Nephron progenitor cell (in vitro differentiated cells): ENCODE measurements around the gene TTC34.
"Not testable (repeated sequence)": the region's sequence is repeated elsewhere in the genome, so short reads cannot be mapped to it uniquely, and the experiment has no call there.

Source experiments
- DNase-seq: peaks from one replicate; pipeline ENCODE4 v3.0.0; 2021
- H3K27ac Mint-ChIP-seq: 2 replicates; pipeline ENCODE4 v1.8.0; 2021; ENCODE audit warnings: mild to moderate bottlenecking, moderate library complexity, mixed read lengths
- H3K27me3 Mint-ChIP-seq: 2 replicates; pipeline ENCODE4 v1.8.0; 2021; ENCODE audit warnings: mild to moderate bottlenecking, low read depth, mixed read lengths; ENCODE audit not compliant: poor library complexity
- H3K36me3 Mint-ChIP-seq: 2 replicates; pipeline ENCODE4 v1.8.0; 2021; ENCODE audit warnings: low read depth, mixed read lengths
- H3K4me1 Mint-ChIP-seq: 2 replicates; pipeline ENCODE4 v1.8.0; 2021; ENCODE audit warnings: mixed read lengths
- H3K4me3 Mint-ChIP-seq: 2 replicates; pipeline ENCODE4 v1.8.0; 2021; ENCODE audit warnings: mild to moderate bottlenecking, moderate library complexity, mixed read lengths
- H3K9me3 Mint-ChIP-seq: 2 replicates; pipeline ENCODE4 v1.8.0; 2021; ENCODE audit warnings: mild to moderate bottlenecking, moderate library complexity, mixed read lengths
- CTCF ChIP-seq: fragments of 200-600 bp; sonication (generic); IDR thresholded peaks from 2 replicates; pipeline ENCODE4 v1.5.0; 2021; ENCODE audit warnings: antibody characterized with exemption

Gene TTC34

GRCh38 chr1:2657909-2658308 is 143.6 kb downstream of the TTC34 start:
- DNase-seq, H3K4me3 Mint-ChIP-seq, H3K27me3 Mint-ChIP-seq, H3K27ac Mint-ChIP-seq, H3K4me1 Mint-ChIP-seq: not testable (repeated sequence)
- Mint-ChIP-seq H3K9me3 (peaks cover 41% of the 10 kb centered on the region), H3K36me3 (peaks cover 12% of the 10 kb centered on the region)

- DNase-seq, H3K4me1 Mint-ChIP-seq, H3K27ac Mint-ChIP-seq, H3K4me3 Mint-ChIP-seq, H3K27me3 Mint-ChIP-seq: not testable (repeated sequence)
- Mint-ChIP-seq H3K36me3 (peaks cover 12% of the 10 kb centered on the region), H3K9me3 (peaks cover 48% of the 10 kb centered on the region)
Measured at GRCh38 chr1:2657124-2657523, 144.4 kb downstream of the TTC34 start.

GRCh38 chr1:2655598-2656434 is 145.7 kb downstream of the TTC34 start:
- not testable (repeated sequence) for DNase-seq

GRCh38 chr1:2654443-2654948 is 147.0 kb downstream of the TTC34 start:
- not testable (repeated sequence) for DNase-seq, H3K4me1 Mint-ChIP-seq, H3K4me3 Mint-ChIP-seq, H3K27me3 Mint-ChIP-seq, H3K27ac Mint-ChIP-seq
- peaks cover 55% of the 10 kb centered on the region for H3K9me3 Mint-ChIP-seq
- H3K36me3 Mint-ChIP-seq, result peaks cover 12% of the 10 kb centered on the region

More at GRCh38 chr1:2655598-2656434, 145.7 kb downstream of the TTC34 start:
- not testable (repeated sequence) for H3K4me1 Mint-ChIP-seq, H3K27ac Mint-ChIP-seq, H3K27me3 Mint-ChIP-seq, H3K4me3 Mint-ChIP-seq
- Mint-ChIP-seq H3K36me3 (peaks cover 12% of the 10 kb centered on the region), H3K9me3 (peaks cover 55% of the 10 kb centered on the region)

GRCh38 chr1:2653741-2654442 is 147.6 kb downstream of the TTC34 start:
- not testable (repeated sequence) for H3K4me3 Mint-ChIP-seq, H3K27me3 Mint-ChIP-seq, H3K4me1 Mint-ChIP-seq, H3K27ac Mint-ChIP-seq, DNase-seq
- Mint-ChIP-seq H3K9me3 (peaks cover 61% of the 10 kb centered on the region), H3K36me3 (peaks cover 12% of the 10 kb centered on the region)

GRCh38 chr1:2652926-2653571 is 148.4 kb downstream of the TTC34 start:
- not testable (repeated sequence) for H3K27ac Mint-ChIP-seq
- Mint-ChIP-seq H3K27me3 (peaks cover 11% of the 10 kb centered on the region), H3K9me3 (peaks cover 68% of the 10 kb centered on the region)

GRCh38 chr1:2652152-2652925 is 149.2 kb downstream of the TTC34 start:
- H3K9me3 Mint-ChIP-seq, result peaks cover 74% of the 10 kb centered on the region
- not testable (repeated sequence) for H3K27ac Mint-ChIP-seq, DNase-seq, H3K4me3 Mint-ChIP-seq, H3K4me1 Mint-ChIP-seq
- H3K27me3 Mint-ChIP-seq, result peaks cover 11% of the 10 kb centered on the region
- peaks cover 17% of the 10 kb centered on the region for H3K36me3 Mint-ChIP-seq

More at GRCh38 chr1:2652926-2653571, 148.4 kb downstream of the TTC34 start:
- peaks cover 13% of the 10 kb centered on the region for H3K36me3 Mint-ChIP-seq
- not testable (repeated sequence) for DNase-seq, H3K4me1 Mint-ChIP-seq, H3K4me3 Mint-ChIP-seq

GRCh38 chr1:2650967-2651645 is 150.4 kb downstream of the TTC34 start:
- TF ChIP-seq CTCF, result no peak
- H3K36me3 Mint-ChIP-seq, result peaks cover 17% of the 10 kb centered on the region
- no peaks in the 10 kb centered on the region for H3K4me1 Mint-ChIP-seq
- no peak overlapping the region for H3K27ac Mint-ChIP-seq
- H3K4me3 Mint-ChIP-seq, result no peak overlapping the region
- peaks cover 80% of the 10 kb centered on the region for H3K9me3 Mint-ChIP-seq
- DNase-seq, result no peak
- H3K27me3 Mint-ChIP-seq, result peaks cover 14% of the 10 kb centered on the region
